A673 (cell line): ENCODE data around the gene PAM16.
A peak's percentile ranks its signal among the peaks of the same experiment; 100 is the strongest.

Source experiments
- CTCF ChIP-seq: fragments of 300-800, 200-600 bp; sonication (generic); conservative IDR thresholded peaks from 2 replicates; pipeline ENCODE4 v1.5.1; 2017; ENCODE audit warnings: low read depth, mild to moderate bottlenecking, antibody characterized with exemption, low read length, moderate library complexity, mixed read lengths
- EZH2 ChIP-seq: fragments of 200-600 bp; sonication (generic); IDR thresholded peaks from 2 replicates; pipeline ENCODE4 v1.6.1; 2017; ENCODE audit warnings: borderline replicate concordance, low read depth, mild to moderate bottlenecking, mixed read lengths, antibody characterized with exemption, low read length; ENCODE audit not compliant: poor library complexity, severe bottlenecking

- TF ChIP-seq CTCF (peak; percentile 74), EZH2 (no peak)
Observed at GRCh38 chr16:4330277-4330874, 20.7 kb downstream of the PAM16 start.
